A549 treated with Hydrocortisone at 1 μM for 4 hours (cell line): ENCODE results near the gene PPP1R3E. TPM values are rescaled to one million over a fixed set of nuclear protein-coding genes. Genes with fewer than 3 reads are reported as not detected.

Experiments used
- total RNA-seq: library from RNA; stranded (reverse); fragments of 200-300 nt; extraction: Qiagen RNA extraction; gene quantifications from 5 replicates; pipeline ENCODE4 v1.2.3, GENCODE V29; 2022

The PPP1R3E gene
- total RNA-seq: 3.3 to 3.9 TPM (median 3.4 TPM) in 5 replicates

DNA sequence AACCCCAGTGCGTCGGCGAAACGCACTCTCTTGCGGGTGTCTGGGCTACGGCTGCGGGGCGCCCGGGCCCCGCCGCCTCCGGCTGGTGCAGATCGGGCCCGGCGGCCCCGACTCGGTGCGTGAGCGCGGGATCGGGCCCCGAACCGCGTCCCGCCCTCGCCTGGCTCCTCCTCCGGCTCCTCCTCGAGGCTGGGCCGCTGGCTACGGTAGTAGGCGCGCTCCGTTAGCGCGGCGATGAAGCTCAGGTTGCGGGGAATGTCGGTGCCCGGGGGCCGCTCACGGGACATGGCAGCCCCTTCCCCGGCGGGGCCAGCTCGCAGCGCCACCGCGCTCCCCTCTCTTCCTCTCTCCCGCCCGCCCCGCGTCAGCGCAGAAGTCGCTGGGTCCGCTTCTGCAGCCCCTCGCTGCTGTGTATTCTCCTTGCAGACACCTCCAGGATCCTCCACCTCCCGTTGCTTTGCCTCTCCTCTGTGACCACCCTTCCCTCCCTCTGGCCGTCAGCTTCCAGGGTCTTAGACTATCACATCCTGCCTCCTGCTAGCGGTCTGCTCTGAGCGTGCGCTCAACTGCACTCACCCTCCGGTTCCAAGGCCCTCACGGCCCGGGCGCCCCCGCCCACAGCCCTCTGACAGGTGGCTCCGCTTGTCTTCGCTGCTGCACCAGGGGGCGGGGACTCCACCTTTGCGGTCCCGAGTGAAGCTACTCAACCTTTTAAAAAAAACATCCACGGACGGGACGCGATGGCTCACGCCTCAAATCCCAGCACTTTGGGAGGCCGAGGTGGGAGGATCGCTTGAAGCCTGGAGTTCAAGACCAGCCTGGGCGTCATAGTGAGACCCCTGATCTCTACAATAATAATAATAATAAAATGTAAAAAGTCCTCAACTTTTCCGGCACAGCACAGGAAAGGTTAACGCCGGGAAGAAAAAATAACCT, at the start of gene PPP1R3E:
Gene PPP1R3E (minus strand): TSS at position 570 of the 936 bp plus-strand sequence. CDS start 283 bp downstream, at position 287.

GRCh38 chr14:23320584-23321571, 18.2 kb upstream of the PPP1R3E start, which contains the start of gene PABPN1:
PABPN1 (plus strand) TSS chr14:23321457; CDS start chr14:23321470, 13 bp downstream.

GRCh38 chr14:23306412-23307145, 3.9 kb upstream of the PPP1R3E start, which contains the start of gene BCL2L2:
BCL2L2 (plus strand) TSS chr14:23306833; CDS start chr14:23307768, 935 bp downstream.

GRCh38 chr14:23286020-23286901, 16.4 kb downstream of the PPP1R3E start, which contains the start of gene HOMEZ:
HOMEZ (minus strand) TSS chr14:23286132; CDS start chr14:23285952, 180 bp downstream.

Other genes starting within 250 kb of the PPP1R3E start
- gene CDH24, start 245.3 kb downstream of the PPP1R3E start, total RNA-seq: 3.2 to 4.5 TPM (median 4.3 TPM) in 5 replicates
- 86.3 to 111 TPM (median 88.9 TPM) in 5 replicates for gene ACIN1, start 207.7 kb downstream of the PPP1R3E start, total RNA-seq
- gene C14orf119, start 207.4 kb downstream of the PPP1R3E start, total RNA-seq: 71.4 to 102 TPM (median 99.5 TPM) in 5 replicates
- gene CIROP, start 197.9 kb downstream of the PPP1R3E start, total RNA-seq: not detected in 5 replicates
- gene CEBPE, start 183.6 kb downstream of the PPP1R3E start, total RNA-seq: 0.07 to 0.08 TPM in 2 of 5 replicates, not detected in the others
- 1.7 to 3.5 TPM (median 1.8 TPM) in 5 replicates for gene SLC7A8, start 119.2 kb downstream of the PPP1R3E start, total RNA-seq
- gene RNF212B, start 64.9 kb downstream of the PPP1R3E start, total RNA-seq: not detected in 5 replicates
- gene HOMEZ, start 16.7 kb downstream of the PPP1R3E start, total RNA-seq: 6.5 to 8.9 TPM (median 8.5 TPM) in 5 replicates
- gene BCL2L2, start 4.0 kb upstream of the PPP1R3E start, total RNA-seq: 15.8 to 21.2 TPM (median 18.0 TPM) in 5 replicates
- gene PABPN1, start 18.6 kb upstream of the PPP1R3E start, total RNA-seq: 139 to 150 TPM (median 142 TPM) in 5 replicates
- 5.8 to 7.4 TPM (median 6.1 TPM) in 5 replicates for gene SLC22A17, start 50.0 kb upstream of the PPP1R3E start, total RNA-seq
- gene EFS, start 62.3 kb upstream of the PPP1R3E start, total RNA-seq: not detected in 5 replicates
- gene IL25, start 70.0 kb upstream of the PPP1R3E start, total RNA-seq: not detected in 5 replicates
- gene CMTM5, start 74.2 kb upstream of the PPP1R3E start, total RNA-seq: not detected in 5 replicates
- 0.03 to 0.16 TPM (median 0.12 TPM) in 5 replicates for gene MYH6, start 105.4 kb upstream of the PPP1R3E start, total RNA-seq
- 0.01 TPM in 1 of 5 replicates, not detected in the others for gene MYH7, start 132.8 kb upstream of the PPP1R3E start, total RNA-seq
- 59.7 to 66.1 TPM (median 62.3 TPM) in 5 replicates for gene NGDN, start 166.8 kb upstream of the PPP1R3E start, total RNA-seq
- gene ZFHX2, start 248.9 kb upstream of the PPP1R3E start, total RNA-seq: 0.73 to 1.1 TPM (median 0.82 TPM) in 5 replicates